ENCODE measurements around the gene NSUN5.
A peak's percentile ranks its signal among the peaks of the same experiment; 100 is the strongest.
"Not testable (repeated sequence)": the region's sequence is repeated elsewhere in the genome, so short reads cannot be mapped to it uniquely, and the experiment has no call there.

The NSUN5 gene

DNA sequence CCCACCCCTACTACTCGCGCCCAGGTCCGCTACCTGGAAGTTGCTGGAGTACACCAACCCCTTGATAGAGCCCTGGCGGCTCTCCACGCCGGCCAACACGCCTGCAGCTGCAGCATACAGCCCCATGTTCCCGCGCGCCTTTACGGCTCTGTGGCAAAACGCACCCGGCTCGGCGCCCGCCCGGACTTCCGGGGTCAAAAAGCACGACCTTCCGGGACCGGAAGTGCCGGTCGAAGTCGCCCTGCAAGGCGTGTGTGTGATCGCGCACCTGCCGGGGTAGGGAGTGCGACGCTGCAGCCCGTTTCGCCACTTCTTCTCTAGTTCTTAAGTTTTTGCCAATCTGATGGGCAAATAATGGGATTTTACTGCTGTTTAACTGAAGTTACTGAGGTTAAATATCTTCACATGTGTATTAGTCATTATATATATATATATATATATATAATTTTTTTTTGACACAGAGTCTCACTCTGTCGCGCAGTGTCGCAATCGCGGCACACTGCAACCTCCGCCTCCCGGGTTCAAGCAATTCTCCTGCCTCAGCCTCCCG lies at the start of gene NSUN5:
TSS of gene NSUN5 (minus strand) at position 162 of the 550 bp plus-strand sequence. CDS start at position 126, 36 bp downstream.
- DNase-seq, result peak; percentile 79

DNA sequence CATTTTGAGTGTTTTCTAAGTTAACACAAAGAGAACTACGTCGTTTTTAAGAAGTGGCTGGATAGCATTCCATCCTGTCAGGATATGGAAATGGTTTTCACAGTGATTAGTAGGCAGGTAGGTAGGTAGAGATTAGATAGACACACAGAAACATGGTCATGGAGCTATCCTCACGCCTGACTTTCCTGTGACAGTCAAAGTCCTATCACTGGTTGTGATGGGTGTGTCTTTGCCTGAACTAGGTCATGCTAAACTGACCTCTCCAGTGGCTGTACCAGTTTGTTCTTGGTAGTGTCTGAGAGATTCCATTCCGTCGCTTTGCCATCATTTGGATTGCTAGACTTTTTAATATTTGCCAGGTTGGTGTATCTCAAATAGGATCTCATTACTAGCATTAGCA lies 47.5 kb upstream of the NSUN5 start:
- no peak for DNase-seq

DNA sequence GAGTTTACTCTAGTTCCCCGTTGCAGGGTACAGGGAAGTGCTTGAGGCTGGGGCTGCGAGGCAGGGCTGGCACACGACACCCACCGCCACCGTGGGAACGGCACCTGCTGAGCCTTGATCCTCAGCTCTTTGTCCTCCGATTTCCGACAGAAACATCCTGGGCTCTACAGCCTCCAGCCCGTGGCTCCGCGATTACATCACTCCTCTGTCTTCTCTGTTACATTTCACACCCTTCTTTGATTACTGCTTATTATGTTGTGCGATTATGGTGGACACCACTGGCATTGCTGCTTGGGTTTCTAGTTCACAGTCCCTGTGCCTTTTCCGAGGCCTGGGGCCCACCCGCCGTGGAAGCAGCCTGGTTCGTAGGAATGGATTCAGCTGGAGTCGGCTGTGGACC lies 46.2 kb upstream of the NSUN5 start:
- peak; percentile 19 for DNase-seq

DNA sequence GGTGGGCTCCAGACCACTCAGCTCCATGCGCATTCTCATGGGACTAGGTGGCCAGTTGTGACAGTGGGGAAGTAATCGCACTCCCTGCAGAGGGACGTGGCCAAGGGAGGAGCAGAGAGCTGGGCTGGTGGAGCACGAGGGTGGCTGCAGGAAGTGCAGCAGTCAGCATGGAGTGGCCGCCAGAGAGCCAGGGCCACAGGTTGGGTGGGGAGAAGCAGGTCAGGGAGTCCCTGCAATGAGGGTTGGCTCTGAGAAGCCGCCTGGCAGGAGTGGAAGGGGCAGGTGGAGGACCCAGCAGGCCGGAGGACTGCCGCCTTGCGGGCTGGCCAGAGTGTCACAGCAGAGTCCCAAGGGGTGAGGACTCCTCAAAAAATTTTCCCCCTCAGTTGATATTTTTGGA lies 45.6 kb upstream of the NSUN5 start:
- no peak for DNase-seq

DNA sequence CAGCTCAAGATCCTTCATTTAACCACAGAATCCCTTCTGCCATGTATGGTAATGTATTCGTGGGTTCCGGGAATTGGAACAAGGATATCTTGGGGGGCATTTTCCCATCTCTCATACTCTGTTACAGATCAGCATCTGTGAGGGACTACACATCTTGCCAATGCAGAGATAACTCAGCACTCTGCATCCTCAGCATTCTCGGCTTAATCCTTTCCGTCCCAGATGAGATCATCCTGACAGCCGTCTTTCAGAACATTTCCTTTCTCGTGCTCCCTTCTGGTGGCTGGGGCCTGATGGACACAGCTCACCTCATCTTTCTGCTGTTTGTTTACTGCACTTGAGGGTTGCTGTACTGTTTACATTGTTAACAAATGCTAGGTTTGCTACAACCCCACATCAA lies 44.6 kb upstream of the NSUN5 start:
- no peak for DNase-seq

DNA sequence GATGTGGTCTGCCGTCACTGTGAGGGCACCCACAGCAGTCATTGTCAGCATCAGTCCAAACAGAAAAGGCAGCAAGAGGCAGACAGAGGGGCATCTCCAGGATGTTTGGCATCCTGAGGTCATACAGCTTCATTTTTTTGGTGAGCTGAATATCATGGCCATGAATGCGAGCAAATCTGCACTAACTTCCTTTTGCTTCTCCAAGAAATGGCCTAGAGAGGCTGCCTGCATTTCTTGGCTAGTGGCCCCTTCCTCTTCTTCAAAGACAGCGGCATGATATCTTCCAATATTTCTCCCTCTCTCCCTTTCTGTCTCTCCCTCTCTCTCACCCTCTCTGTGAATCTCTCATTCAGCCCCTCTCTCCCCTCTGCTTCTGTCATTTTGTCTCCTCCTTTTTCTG lies 44.2 kb upstream of the NSUN5 start:
- DNase-seq, result no peak

DNA sequence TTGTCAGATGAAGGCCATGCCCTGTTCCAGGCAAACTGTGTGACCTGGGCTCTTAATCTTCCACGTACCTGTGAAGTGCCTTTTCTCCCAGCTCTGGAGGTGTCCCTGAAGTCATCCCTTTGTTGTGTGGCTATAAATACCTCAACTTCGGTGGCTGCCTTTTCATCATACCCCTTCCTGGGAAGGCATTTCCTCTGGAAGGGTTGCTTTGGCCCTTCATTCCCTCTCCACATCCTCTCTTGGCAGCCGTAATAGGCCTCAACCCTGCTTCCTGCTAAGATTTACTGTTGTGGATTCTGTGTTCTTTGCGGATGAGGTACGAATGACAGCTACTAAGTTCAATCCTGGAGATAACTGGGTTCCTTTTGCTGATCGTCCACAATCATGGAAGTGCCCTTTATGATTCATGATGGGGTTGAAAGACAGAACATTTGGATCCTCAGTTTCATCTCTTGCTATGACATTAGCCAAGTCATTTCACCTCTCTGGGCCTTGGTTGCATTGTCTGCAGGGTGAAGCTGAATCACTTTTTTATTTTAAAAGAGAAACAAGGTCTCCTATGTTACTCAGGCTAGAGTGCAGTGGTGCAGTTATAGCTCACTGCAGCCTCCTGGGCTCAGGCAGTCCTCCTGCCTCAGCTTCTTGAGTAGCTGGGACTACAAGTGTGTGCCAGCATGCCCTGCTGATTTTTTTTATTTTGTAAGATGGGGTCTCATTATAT lies 43.0 kb upstream of the NSUN5 start:
- DNase-seq, result no peak

DNA sequence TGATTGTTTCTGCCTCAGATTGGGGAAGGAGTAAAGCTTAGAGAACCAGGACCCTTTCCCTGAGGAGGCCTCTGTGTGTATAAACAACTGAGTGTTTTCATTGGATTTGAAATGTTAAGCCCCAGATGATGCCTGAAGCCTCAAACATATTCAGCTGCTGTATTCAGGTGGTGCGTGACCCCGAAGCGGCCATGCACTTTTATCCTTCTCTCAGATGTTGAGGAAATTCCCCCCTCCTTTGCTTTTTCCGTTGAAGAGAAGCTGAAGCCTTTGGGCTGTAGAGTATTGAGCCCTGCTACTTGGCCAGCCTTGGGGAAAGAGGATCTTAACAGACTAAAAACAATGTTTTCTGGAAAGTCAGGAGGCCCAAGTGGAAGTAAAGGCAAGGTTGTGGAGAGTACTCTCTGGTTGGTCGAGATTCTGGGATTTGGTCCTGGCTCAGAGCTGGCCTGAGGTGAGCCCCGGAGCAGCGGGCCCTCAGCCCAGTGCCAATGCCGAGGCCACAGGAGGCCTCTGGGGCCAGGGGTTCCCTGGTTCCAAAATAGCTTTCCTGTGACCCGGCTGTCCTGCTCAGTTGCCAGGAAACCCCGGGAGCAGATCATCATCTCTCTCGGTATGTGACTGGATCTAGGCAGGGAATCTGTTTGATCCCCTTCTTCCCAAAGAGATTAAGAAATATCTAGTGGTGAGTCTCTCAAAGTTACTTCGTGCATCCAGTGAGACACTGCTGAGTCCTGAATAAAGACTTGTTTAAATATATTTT lies 41.9 kb upstream of the NSUN5 start:
- DNase-seq, result no peak

DNA sequence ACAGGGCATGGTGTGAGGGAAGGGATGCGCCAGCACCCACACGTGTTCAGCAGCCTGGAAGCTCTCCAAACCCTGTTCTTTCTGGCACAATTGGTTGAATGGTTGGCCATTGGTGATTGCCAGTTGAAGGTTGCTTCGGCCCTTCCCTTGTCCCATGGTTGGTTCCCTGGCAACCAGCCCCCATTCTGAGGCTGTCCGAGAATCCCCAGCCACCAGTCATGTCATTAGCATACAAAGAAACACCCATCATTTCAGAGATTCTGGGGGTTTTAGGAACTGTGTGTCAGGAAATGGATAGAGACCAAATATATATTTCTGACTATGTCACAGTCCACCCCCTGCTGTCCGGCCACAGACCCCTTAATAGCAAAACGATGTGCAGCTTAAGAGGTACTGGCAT lies 41.1 kb upstream of the NSUN5 start:
- DNase-seq, result no peak

DNA sequence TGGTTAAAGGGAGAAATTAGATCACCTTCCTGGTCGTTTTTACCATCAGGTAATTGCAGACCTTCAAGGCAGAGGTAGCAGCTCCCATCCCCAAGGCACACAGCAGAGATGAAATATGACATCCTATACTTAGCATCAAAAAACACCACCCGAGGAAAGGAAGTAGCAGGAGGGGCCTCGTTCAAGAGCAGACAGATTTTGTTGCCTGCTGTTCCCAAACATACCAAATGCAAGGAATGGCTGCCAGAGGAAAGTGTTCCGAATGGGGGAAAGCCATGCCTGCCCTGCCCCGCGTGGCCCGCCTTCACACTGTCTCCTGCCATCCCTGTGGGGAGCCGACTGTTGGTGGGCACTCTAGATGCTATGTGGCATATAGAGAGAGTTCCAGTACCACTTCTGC lies 37.3 kb upstream of the NSUN5 start:
- no peak for DNase-seq

DNA sequence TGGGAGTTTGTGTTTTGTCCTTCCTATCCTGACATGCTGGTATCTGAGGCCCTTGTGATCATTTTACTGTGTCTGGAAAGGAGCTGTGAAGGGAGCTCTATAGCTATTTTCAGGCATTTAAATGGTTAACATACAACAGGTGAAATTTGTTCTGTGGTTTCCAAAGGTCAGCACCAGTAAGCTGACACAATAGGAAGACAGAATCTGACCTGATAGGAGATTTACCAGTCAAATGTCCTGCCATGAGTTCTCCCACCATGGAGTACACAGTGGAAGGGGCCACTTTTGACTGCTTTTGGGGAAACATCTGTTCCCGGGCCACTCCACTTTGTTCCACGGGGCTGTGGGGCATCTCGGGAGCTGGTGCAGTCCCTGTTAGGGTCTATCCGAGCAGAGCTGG lies 36.9 kb upstream of the NSUN5 start:
- no peak for DNase-seq

DNA sequence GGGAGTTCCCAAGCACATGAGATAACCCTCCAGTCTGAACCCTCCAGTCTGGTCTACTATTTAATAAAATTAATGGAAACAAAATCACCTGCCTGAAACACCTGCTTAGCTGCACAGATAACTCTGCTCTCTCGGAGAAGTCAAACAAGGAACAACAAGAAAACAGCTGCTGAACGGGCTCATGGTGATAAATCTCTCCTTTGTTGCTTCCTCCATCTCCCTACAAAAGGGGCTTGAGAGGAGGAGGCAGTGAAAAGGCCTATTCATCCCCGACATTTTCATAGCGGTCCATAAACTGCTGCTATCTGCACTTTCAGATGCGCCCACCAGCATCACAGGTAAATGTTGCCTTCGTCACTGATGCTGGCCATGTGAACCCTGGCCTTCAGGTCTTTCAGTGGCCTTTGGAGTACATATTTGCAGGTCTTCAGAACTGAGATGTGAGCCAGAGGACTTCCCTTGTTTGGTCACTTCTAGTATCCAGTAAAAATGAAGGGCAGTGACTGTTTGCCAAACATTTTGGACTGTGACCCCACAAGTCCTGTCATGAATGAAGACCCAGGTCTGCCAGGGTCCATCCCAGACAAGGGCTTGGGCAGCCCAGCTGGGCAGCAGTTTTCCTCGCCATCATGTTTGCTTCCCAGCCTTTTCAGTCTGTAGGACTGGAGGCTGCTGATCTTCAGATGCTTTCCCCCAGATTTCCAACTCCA lies 35.2 kb upstream of the NSUN5 start:
- DNase-seq, result no peak

DNA sequence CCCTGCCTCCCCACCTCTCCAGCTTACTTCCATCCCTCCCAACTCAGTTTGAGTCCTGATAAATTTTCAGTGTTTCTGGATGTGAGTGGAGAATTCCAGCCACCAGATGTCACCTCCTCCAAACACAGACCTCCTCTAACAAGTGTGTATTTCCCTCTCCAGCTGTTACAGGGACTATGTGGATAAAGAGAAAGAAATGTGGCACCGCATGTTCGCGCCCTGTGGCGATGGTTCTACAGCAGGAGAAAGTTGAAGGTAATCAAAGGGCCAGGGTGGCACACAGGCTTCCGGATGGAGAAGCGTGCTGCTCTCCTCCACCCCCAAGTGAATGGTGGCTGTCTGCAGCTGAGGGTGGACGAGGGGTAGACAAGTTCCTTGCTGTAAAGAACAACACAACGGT lies 34.0 kb upstream of the NSUN5 start:
- peak; percentile 49 for DNase-seq

DNA sequence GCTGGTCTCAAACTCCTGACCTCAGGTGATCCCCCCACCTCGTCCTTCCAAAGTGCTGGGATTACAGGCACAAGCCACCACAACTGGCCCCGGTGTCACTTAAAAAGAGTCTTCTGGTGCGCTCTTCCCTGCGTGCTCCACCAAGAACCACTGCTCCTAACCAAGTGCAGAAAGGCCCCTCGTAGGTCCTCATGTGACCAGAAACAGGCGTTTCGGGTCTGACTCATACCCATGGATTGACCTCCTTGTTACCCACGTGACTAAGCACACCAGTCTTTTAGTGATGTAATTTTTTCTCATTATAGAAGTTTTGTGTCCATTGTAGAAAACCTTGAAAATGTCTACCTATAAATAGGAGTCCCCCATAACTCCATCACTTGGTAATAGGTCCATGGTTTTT lies 33.3 kb upstream of the NSUN5 start:
- no peak for DNase-seq

DNA sequence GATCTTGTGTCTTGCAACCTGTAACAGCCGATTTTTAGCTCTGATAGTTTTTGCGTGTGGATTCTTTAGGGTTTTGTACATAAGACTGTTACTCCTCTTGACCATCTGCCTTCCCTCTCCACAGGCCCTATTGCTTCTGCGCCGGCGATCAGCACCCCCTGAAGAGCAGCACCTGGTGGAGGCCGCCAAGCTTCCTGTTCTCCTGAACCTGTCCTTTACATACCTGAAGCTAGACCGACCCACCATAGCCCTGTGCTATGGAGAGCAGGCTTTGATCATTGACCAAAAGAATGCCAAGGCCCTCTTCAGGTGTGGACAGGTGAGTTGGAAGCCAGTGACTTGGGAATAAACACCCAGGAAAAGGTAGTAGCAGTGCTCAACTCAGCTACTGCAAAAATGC lies 31.9 kb upstream of the NSUN5 start:
- DNase-seq, result peak; percentile 21

DNA sequence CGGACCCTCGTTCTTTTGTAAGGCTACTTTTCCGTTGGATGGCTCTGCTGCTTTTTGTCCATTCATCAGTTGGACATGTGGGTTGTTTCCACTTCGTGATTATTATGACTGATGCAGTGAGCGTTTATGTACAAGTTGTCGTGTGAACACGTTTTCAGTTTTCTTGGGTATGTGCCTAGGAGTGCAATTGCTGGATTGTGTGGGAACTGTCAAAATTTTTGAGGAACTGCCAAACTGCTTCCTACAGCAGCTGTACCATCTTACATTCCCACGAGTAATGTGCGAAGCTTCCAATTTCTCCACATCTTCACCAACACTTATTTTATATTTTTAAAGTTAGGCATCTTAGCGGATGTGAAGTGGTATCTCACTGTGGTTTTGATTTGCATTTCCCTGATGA lies 29.7 kb upstream of the NSUN5 start:
- no peak for DNase-seq

DNA sequence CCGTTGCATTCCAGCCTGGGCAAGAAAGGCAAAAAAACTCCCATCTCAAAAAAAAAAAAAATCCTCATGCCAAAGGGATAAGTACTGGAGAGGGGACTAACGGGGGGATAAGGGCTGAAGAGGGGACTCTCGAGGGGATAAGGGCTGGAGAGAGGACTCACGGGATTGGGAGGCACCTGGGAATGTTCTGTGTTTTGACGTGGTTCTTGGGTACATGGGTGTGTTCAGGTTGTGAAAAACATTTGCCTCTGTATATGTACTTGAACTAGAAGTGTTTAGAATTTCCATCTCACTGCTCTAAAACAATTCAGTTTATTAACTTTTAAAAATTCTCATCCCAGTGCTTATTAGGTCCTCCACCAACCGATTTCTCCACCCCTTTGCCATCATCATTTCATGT lies 23.8 kb upstream of the NSUN5 start:
- DNase-seq, result no peak

DNA sequence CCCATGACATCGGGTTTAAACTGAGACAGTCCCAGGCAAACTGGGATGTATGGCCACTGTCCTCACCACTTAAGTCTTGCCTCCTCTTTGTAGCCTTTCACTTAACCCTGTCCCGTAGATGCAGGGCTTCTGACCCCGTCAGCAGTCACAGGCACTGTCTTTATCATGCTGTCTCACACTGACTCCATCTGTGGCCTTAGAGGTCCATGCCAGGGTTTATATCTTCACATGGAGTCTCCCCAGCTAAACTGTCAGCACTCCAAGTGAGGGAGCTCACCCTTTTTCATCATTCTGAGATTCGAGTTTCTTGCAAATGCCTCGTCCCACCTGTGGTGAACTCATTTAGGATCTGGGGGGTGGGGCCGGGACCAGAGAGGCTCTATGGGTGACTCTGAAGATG lies 22.1 kb upstream of the NSUN5 start:
- DNase-seq, result no peak

DNA sequence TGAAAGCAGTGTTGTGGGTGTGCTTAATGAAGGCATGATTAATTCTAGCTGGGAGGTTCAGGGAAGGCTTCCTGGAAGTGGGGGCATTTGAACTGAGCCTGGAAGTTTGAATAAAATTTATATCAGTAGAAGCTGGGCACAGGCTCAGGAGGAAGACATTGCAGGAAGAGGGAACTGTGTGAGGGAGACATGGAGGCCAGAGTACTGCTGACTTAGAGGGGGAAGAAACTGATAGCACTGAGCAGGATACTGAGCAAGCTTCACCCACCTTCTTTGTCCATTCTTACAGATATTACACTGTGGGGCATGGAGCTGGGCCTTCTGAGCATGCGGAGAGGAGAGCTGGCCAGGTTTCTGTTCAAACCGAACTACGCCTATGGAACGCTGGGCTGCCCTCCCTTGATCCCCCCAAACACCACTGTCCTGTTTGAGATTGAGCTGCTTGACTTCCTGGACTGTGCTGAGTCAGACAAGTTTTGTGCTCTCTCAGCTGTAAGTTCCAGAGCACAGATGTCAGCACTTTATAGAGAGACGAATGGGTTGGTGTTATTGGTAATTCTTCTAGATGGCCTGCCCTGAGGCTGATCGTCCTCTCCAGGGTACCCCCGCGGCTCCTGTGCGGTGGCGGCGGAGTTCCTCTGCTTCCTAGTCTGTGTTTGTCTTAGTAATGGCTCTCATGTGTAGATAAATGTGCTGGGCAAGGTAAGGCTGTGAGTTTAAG lies 21.4 kb upstream of the NSUN5 start:
- DNase-seq, result no peak

DNA sequence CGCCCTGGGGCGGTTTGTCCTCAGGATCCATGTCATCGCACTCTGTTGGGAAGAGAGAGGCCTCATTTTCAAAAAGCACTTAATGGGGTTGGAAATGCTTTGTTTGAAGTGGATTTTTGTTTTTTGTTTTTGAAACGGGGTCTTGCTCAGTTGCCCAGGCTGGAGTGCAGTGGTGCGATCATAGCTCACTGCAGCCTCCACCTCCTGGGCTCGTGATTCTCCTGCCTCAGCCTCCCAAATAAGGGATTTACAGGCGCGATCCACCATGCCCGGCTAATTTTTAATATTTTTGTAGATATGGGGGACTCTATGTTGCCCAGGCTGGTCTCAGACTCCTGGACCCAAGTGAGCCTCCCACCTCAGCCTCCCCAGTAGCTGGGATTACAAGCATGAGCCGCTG lies 20.1 kb upstream of the NSUN5 start:
- no peak for DNase-seq

DNA sequence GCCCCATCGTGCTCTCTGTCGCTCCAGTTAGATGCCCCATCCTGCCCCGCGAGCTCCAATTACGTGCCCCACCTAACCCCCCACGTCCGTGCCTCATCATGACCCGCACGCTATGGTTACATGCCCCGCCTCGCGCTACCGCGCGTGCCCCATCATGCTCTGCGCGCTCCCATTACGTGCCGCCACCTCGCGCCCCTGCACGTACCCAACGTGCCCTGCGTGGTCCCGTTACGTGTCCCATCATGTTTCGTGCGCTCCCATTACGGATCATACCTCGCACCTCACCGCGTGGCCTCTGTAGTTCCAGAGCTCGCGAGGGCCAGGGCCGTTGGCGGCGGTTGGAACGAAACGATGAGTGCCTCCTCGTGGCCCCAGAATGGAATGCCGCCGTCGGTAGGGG lies 19.3 kb upstream of the NSUN5 start, which contains the start of the genes FKBP6 and TRIM50:
TSS of gene FKBP6 (plus strand) at position 240 of the 400 bp plus-strand sequence. CDS start 268 bp downstream, outside the sequence.
TSS of gene TRIM50 (minus strand) at position 161 of the 400 bp plus-strand sequence. CDS start 3,295 bp downstream, outside the sequence.
- not testable (repeated sequence) for DNase-seq

DNA sequence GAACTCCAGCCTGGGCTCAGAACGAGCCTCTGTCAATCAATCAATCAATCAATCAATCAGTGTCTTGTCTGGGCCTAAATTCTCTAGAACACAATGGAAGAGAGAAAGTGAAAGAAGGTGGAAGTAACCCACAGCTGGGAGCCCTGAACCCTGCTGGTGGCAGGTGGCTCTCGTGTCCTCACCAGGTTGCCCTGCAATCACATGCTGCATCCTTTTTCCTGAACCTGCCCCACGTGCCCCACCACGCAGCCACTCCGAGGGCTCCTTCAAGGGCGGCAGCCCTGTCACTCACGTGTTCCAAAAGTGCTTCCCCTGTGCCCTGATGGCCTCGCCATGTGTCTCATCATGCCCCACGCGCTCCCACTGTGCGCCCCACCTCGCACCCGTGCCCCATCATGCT lies 18.8 kb upstream of the NSUN5 start:
- not testable (repeated sequence) for DNase-seq

DNA sequence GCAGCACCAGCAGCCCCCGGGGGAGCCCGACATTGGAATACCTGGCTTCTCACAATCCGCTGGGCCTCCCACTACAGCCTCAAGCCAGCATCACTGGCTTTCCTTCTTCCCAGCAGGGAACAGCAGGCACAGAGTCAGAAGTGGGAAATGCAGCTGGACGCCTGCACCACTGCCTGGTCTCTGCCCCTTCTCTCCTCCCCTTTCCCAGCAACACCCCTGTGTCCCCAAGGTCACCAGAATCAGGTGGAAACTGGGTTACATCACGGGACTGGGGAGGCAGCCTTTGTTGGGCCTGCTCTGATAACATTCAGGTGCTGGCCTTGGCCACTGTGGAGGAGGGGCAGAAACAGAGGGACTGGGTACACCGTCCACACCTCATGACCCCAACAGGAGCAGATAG lies 16.8 kb upstream of the NSUN5 start:
- not testable (repeated sequence) for DNase-seq

Data from NCI-H345 (cell line).